HepG2 (cell line): ENCODE results near the gene LSMEM2. TPM values are rescaled to one million over a fixed set of nuclear protein-coding genes. Genes with fewer than 3 reads are reported as not detected.

Source experiments
- ARID2 ChIP-seq: sonication (generic); formaldehyde crosslinking; IDR thresholded peaks from 2 replicates; pipeline ENCODE4 v1.8.1; 2022; ENCODE audit warnings: mild to moderate bottlenecking, missing genetic modification reagents, borderline replicate concordance
- ARID3A ChIP-seq: IDR thresholded peaks from 2 replicates; pipeline ENCODE4 v1.6.1; 2012; ENCODE audit warnings: low read depth, low read length, improper control_type of control experiment
- ARID5B ChIP-seq: IDR thresholded peaks from 2 replicates; pipeline ENCODE4 v1.4.0; 2020; ENCODE audit warnings: mild to moderate bottlenecking, missing genetic modification reagents
- ATF7 ChIP-seq, 2 experiments: fragments of 450-650 bp in 1 of 2; sonication (generic) in 1 of 2; formaldehyde crosslinking in 1 of 2; IDR thresholded peaks; 2 replicates each; pipeline versions ENCODE4 v1.4.0 to v1.6.1; 2016 to 2020; ENCODE audit warnings: antibody characterized with exemption in 1 of 2, mild to moderate bottlenecking in 1 of 2, missing genetic modification reagents in 1 of 2
- ETV5 ChIP-seq: IDR thresholded peaks from 2 replicates; pipeline ENCODE4 v1.6.1; 2018; ENCODE audit warnings: missing biosample characterization, missing genetic modification reagents, inconsistent platforms, borderline replicate concordance
- GABPB1 ChIP-seq: IDR thresholded peaks from 2 replicates; pipeline ENCODE4 v1.6.1; 2016; ENCODE audit warnings: mild to moderate bottlenecking, missing genetic modification reagents, moderate library complexity, missing compliant biosample characterization
- MTA1 ChIP-seq: sonication (generic); formaldehyde crosslinking; IDR thresholded peaks from 2 replicates; pipeline ENCODE4 v1.4.0; 2020; ENCODE audit warnings: missing genetic modification reagents, mild to moderate bottlenecking, borderline replicate concordance
- MTF2 ChIP-seq: sonication (generic); formaldehyde crosslinking; IDR thresholded peaks from 2 replicates; pipeline ENCODE4 v1.5.0; 2020; ENCODE audit warnings: missing genetic modification reagents, borderline replicate concordance
- NFIB ChIP-seq: sonication (generic); formaldehyde crosslinking; IDR thresholded peaks from 2 replicates; pipeline ENCODE4 v1.9.0; 2021; ENCODE audit warnings: missing genetic modification reagents, mild to moderate bottlenecking, borderline replicate concordance
- POLR2AphosphoS2 ChIP-seq: IDR thresholded peaks from 2 replicates; pipeline ENCODE4 v1.6.1; 2011; ENCODE audit warnings: low read depth, low read length, improper control_type of control experiment
- SMYD3 ChIP-seq: sonication (generic); formaldehyde crosslinking; IDR thresholded peaks from 2 replicates; pipeline ENCODE4 v1.8.1; 2023; ENCODE audit warnings: mild to moderate bottlenecking, missing genetic modification reagents
- SOX13 ChIP-seq, 3 experiments: fragments of 450-650 bp in 1 of 3; sonication (generic) in 1 of 3; formaldehyde crosslinking in 1 of 3; IDR thresholded peaks in 2 of 3; conservative IDR thresholded peaks in 1 of 3; 2 replicates each; pipeline versions ENCODE4 v1.5.0 to v1.6.1; 2016 to 2020; ENCODE audit warnings: antibody characterized with exemption in 1 of 3, mild to moderate bottlenecking in 1 of 3, missing compliant biosample characterization in 1 of 3, missing genetic modification reagents in 1 of 3, moderate library complexity in 1 of 3
- THRA ChIP-seq: sonication (generic); formaldehyde crosslinking; IDR thresholded peaks from 2 replicates; pipeline ENCODE4 v1.4.0; 2020; ENCODE audit warnings: missing genetic modification reagents, borderline replicate concordance
- ZBTB42 ChIP-seq: sonication (generic); formaldehyde crosslinking; IDR thresholded peaks from 2 replicates; pipeline ENCODE4 v1.5.0; 2020; ENCODE audit warnings: mild to moderate bottlenecking, missing genetic modification reagents
- ZBTB7A ChIP-seq: sonication (generic); formaldehyde crosslinking; IDR thresholded peaks from 2 replicates; pipeline ENCODE4 v1.8.0; 2022; ENCODE audit warnings: mild to moderate bottlenecking, missing genetic modification reagents
- ZNF225 ChIP-seq: sonication (generic); formaldehyde crosslinking; IDR thresholded peaks from 2 replicates; pipeline ENCODE4 v1.4.0; 2020; ENCODE audit warnings: mild to moderate bottlenecking, missing genetic modification reagents
- ZNF431 ChIP-seq: sonication (generic); formaldehyde crosslinking; IDR thresholded peaks from 2 replicates; pipeline ENCODE4 v1.9.0; 2022; ENCODE audit warnings: missing genetic modification reagents, low read depth, mild to moderate bottlenecking, borderline replicate concordance
- ZNF513 ChIP-seq: sonication (generic); formaldehyde crosslinking; conservative IDR thresholded peaks from 2 replicates; pipeline ENCODE4 v1.5.0; 2020; ENCODE audit warnings: missing genetic modification reagents
- polyA plus RNA-seq, 8 experiments: library from polyadenylated mRNA; depleted of rRNA in 3 of 8; stranded (reverse) in 7 of 8; unstranded in 1 of 8; fragments of >200 nt; fragmentation: Illumina TruSeq in 4 of 8; extraction: Trizol in 4 of 8; gene quantifications; 2 replicates each; pipeline versions ENCODE4 v1.2.1 to v1.2.3, GENCODE V29; 2011 to 2016; ENCODE audit warnings: low read depth in 4 of 8, missing spikeins in 1 of 8, mixed read lengths in 1 of 8; ENCODE audit not compliant: insufficient read depth in 1 of 8
- total RNA-seq, 5 experiments: library from RNA; depleted of rRNA; stranded (reverse); fragments of >200 nt; fragmentation: Illumina TruSeq; extraction: Trizol; gene quantifications; 2 replicates each; pipeline ENCODE4 v1.2.3, GENCODE V29; 2016; ENCODE audit warnings: low read depth in 1 of 5

LSMEM2 gene
- total and polyA plus RNA-seq, 2 of the 13 experiments (the other 11 are each of a cell fraction or from before 2014, with no cell fraction given) = 0.07 to 0.41 TPM

- TF ChIP-seq ARID5B (CRISPR knock-in tag) (peak; percentile 58), ZNF225 (CRISPR knock-in tag) (0 out of 2 replicates have a peak, but pooled peaks have one; percentile 47), ATF7 (IDR thresholded peaks at IDR 0.05) (peak; percentile 42; the same call in 1 of the 2 replicates), ATF7 (CRISPR knock-in tag; IDR thresholded peaks at IDR 0.05) (0 out of 2 replicates have a peak, but pooled peaks have one; percentile 7), ZNF431 (no peak), MTF2 (CRISPR knock-in tag) (no peak), NFIB (CRISPR knock-in tag) (no peak), THRA (CRISPR knock-in tag) (peak; percentile 64; the same call in 1 of the 2 replicates), ARID3A (no peak), MTA1 (CRISPR knock-in tag) (peak; percentile 38; the same call in 1 of the 2 replicates), ZBTB7A (CRISPR knock-in tag) (peak; percentile 72; the same call in 1 of the 2 replicates), SMYD3 (CRISPR knock-in tag) (no peak), GABPB1 (peak; percentile 76), SOX13 (IDR thresholded peaks at IDR 0.05) (no peak), SOX13 (CRISPR knock-in tag; conservative IDR thresholded peaks at IDR 0.05 in 1 of 2, IDR thresholded peaks at IDR 0.05 in 1 of 2) (peak in 1 of 2 experiments; percentile 28; a peak in 2 of 4 replicates), ZBTB42 (CRISPR knock-in tag) (no peak), ZNF513 (CRISPR knock-in tag) (no peak), POLR2AphosphoS2 (no peak), ETV5 (CRISPR knock-in tag) (peak; percentile 40; the same call in 1 of the 2 replicates), ARID2 (CRISPR knock-in tag) (no peak)
Measured at GRCh38 chr3:50272911-50273688, 5.8 kb upstream of the LSMEM2 start (continued).
